Measurements from ENCODE around the gene CAPZA2. TPM values are rescaled to one million over a fixed set of nuclear protein-coding genes. Genes with fewer than 3 reads are reported as not detected.
"Not testable (repeated sequence)": the region's sequence is repeated elsewhere in the genome, so short reads cannot be mapped to it uniquely, and the experiment has no call there.

CAPZA2 gene
- total RNA-seq, 6 experiments from 2014 or later: 216 to 311 (median 275) TPM

GRCh38 chr7:116934580-116934979 lies 72.2 kb downstream of the CAPZA2 start:
- DNase-seq: no peak
- Mint-ChIP-seq H3K27ac (no peak overlapping the region), H3K4me3 (no peak overlapping the region), H3K9me3 (no peaks in the 10 kb centered on the region), H3K27me3 (ENCODE audit: insufficient read depth) (no peaks in the 10 kb centered on the region), H3K36me3 (ENCODE audit: low read depth) (no peaks in the 10 kb centered on the region), H3K4me1 (ENCODE audit: low read depth) (peaks cover 13% of the 10 kb centered on the region)
- TF ChIP-seq CTCF (IDR thresholded peaks at IDR 0.05): no peak

- not testable (repeated sequence) for H3K9me3 Mint-ChIP-seq; H3K36me3 Mint-ChIP-seq (ENCODE audit: low read depth); DNase-seq; H3K27me3 Mint-ChIP-seq (ENCODE audit: insufficient read depth); H3K27ac Mint-ChIP-seq; H3K4me3 Mint-ChIP-seq; H3K4me1 Mint-ChIP-seq (ENCODE audit: low read depth)
Observed at GRCh38 chr7:116936844-116937243, 74.5 kb downstream of the CAPZA2 start.

- Mint-ChIP-seq H3K36me3 (ENCODE audit: low read depth) (no peaks in the 10 kb centered on the region), H3K4me1 (ENCODE audit: low read depth) (peaks cover 8% of the 10 kb centered on the region), H3K27ac (no peak overlapping the region), H3K9me3 (no peaks in the 10 kb centered on the region), H3K4me3 (no peak overlapping the region), H3K27me3 (ENCODE audit: insufficient read depth) (no peaks in the 10 kb centered on the region)
- no peak for TF ChIP-seq CTCF (IDR thresholded peaks at IDR 0.05)
- DNase-seq: no peak
Observed at GRCh38 chr7:116938678-116939077, 76.3 kb downstream of the CAPZA2 start.

- H3K4me1 Mint-ChIP-seq (ENCODE audit: low read depth): peaks cover 8% of the 10 kb centered on the region
- H3K36me3 Mint-ChIP-seq (ENCODE audit: low read depth): no peaks in the 10 kb centered on the region
- H3K4me3 Mint-ChIP-seq: no peak overlapping the region
- DNase-seq: no peak
- no peak overlapping the region for H3K27ac Mint-ChIP-seq
- no peaks in the 10 kb centered on the region for H3K27me3 Mint-ChIP-seq (ENCODE audit: insufficient read depth)
- TF ChIP-seq CTCF (IDR thresholded peaks at IDR 0.05): no peak
- H3K9me3 Mint-ChIP-seq: no peaks in the 10 kb centered on the region
Observed at GRCh38 chr7:116940689-116941370, 78.4 kb downstream of the CAPZA2 start.

- TF ChIP-seq CTCF (IDR thresholded peaks at IDR 0.05): no peak
- peaks cover 8% of the 10 kb centered on the region for H3K4me1 Mint-ChIP-seq (ENCODE audit: low read depth)
Observed at GRCh38 chr7:116942504-116942903, 80.1 kb downstream of the CAPZA2 start.

GRCh38 chr7:116948934-116949333 lies 86.5 kb downstream of the CAPZA2 start:
- DNase-seq: no peak
- no peak overlapping the region for H3K4me3 Mint-ChIP-seq
- H3K27me3 Mint-ChIP-seq (ENCODE audit: insufficient read depth): no peaks in the 10 kb centered on the region
- peaks cover 20% of the 10 kb centered on the region for H3K4me1 Mint-ChIP-seq (ENCODE audit: low read depth)
- no peaks in the 10 kb centered on the region for H3K9me3 Mint-ChIP-seq
- no peak for TF ChIP-seq CTCF (IDR thresholded peaks at IDR 0.05)
- no peaks in the 10 kb centered on the region for H3K36me3 Mint-ChIP-seq (ENCODE audit: low read depth)
- no peak overlapping the region for H3K27ac Mint-ChIP-seq

More at GRCh38 chr7:116942504-116942903, 80.1 kb downstream of the CAPZA2 start:
- H3K27me3 Mint-ChIP-seq (ENCODE audit: insufficient read depth): no peaks in the 10 kb centered on the region
- no peak for DNase-seq
- no peak overlapping the region for H3K27ac Mint-ChIP-seq
- no peaks in the 10 kb centered on the region for H3K36me3 Mint-ChIP-seq (ENCODE audit: low read depth)
- no peaks in the 10 kb centered on the region for H3K9me3 Mint-ChIP-seq
- H3K4me3 Mint-ChIP-seq: no peak overlapping the region

Data from HFFc6 (cell line).